Left ventricle myocardium inferior (tissue), 1 donor: Measurements from ENCODE around the gene SRP68. TPM values are rescaled to one million over a fixed set of nuclear protein-coding genes. Genes with fewer than 3 reads are reported as not detected.
"Not testable (repeated sequence)": the region's sequence is repeated elsewhere in the genome, so short reads cannot be mapped to it uniquely, and the experiment has no call there.

Experiments
- DNase-seq: peaks from one replicate; pipeline ENCODE4 v3.0.0-alpha.2; 2020
- H3K27ac ChIP-seq: fragments of 200-600 bp; replicated peaks from 2 replicates; pipeline ENCODE4 v1.8.0; 2021
- H3K27me3 ChIP-seq: fragments of 200-600 bp; 2 replicates; pipeline ENCODE4 v1.8.0; 2021; ENCODE audit warnings: low read depth
- H3K36me3 ChIP-seq: fragments of 200-600 bp; 2 replicates; pipeline ENCODE4 v1.8.0; 2021
- H3K4me1 ChIP-seq: fragments of 200-600 bp; 2 replicates; pipeline ENCODE4 v1.8.0; 2021
- H3K4me3 ChIP-seq: fragments of 200-600 bp; 2 replicates; pipeline ENCODE4 v1.8.0; 2021; ENCODE audit warnings: mild to moderate bottlenecking, moderate library complexity
- H3K9me3 ChIP-seq: fragments of 200-600 bp; replicated peaks from 2 replicates; pipeline ENCODE4 v1.8.0; 2021
- CTCF ChIP-seq: fragments of 200-600 bp; IDR thresholded peaks from 2 replicates; pipeline ENCODE4 v1.8.0; 2021; ENCODE audit warnings: antibody characterized with exemption, mild to moderate bottlenecking, borderline replicate concordance
- intact Hi-C: fragments of 100-400 bp; cut with micrococcal nuclease; formaldehyde crosslinking; loops from one replicate; pipeline ENCODE4 v1.11.0; 2022
- total RNA-seq: library from RNA; stranded (reverse); fragmentation: NEBNext Ultra II Directional; extraction: Animal tissue kit (Norgen Biotek cat#: 25700); gene quantifications from one replicate; pipeline ENCODE4 v1.2.1, GENCODE V29; 2021
- donor health status: DM: no; HTN: yes; CAD: no; lungs with severe emphysema.

Gene SRP68
- total RNA-seq, 1 donor from 2014 or later, result 57.4 TPM

- Histone ChIP-seq H3K4me1 (peaks cover 75% of the 10 kb centered on the region), H3K9me3 (no peaks in the 10 kb centered on the region), H3K27me3 (peaks cover 64% of the 10 kb centered on the region), H3K4me3 (peak within 1 kb of the TSS; percentile 40), H3K36me3 (peaks cover 2% of the 10 kb centered on the region), H3K27ac (no peak within 1 kb of the TSS)
- no peak for DNase-seq
- intact Hi-C loops, result no loop called here
- no peak for TF ChIP-seq CTCF
Observed at GRCh38 chr17:76074390-76075363, 2.4 kb upstream of the SRP68 start, which contains the start of gene GALR2. Gene GALR2, plus strand, starts transcription at chr17:76074781. Its CDS starts 103 bp downstream, at chr17:76074884.

DNA sequence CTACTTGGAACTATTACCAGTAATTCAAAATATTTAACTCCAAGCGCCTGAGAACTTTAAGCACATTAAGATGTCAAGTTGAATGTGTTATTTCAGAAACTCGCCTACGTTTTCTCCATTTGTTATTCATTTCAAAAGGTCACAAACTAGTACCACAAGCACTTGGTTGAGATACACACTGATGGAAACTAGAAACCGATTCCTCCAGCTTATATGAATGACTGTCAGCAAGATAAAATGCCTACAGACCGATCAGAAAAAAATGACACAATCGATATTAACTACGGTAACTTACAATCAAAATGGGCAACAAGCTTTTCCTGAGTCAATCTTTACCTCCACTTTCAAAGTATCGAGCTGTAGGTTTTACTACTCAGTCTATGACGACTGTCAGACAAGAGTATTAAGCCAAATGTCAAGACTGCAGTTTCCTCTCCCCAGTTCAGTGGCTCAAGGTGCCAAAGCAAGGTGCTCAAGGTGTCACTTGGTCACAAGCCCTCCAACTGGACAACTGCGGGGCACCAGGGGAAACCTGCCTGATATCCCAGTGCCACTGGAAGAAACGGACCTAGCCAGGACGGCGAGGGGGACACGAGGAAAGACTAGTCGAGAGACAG, 678 bp downstream of the SRP68 start:
- intact Hi-C loops, result no loop called here
- Histone ChIP-seq H3K9me3 (no peaks in the 10 kb centered on the region), H3K27ac (peak overlapping the region; percentile 83), H3K4me3 (peak overlapping the region; percentile 92), H3K27me3 (peaks cover 33% of the 10 kb centered on the region), H3K36me3 (peaks cover 33% of the 10 kb centered on the region), H3K4me1 (peaks cover 70% of the 10 kb centered on the region)
- DNase-seq, result no peak
- no peak for TF ChIP-seq CTCF

DNA sequence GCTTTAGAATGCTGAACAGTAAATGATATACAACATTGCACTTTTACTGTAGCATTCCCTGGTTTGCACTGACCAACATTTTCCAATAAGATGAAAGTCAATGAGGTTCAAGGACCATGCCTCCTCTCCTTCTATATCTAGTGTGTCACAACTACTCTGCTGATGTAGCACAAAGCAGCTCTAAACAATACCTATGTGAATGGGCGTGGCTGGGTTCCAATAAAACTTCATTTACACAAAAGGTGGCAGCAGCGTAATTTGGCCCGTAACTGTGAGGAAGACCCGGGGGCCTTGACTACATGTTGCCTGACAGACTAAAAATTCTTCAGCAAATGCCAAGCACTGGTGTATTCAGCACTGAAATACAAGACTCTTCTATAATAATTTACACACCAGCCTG, 6.5 kb downstream of the SRP68 start:
- no peaks in the 10 kb centered on the region for H3K9me3 ChIP-seq
- no peak overlapping the region for H3K27ac ChIP-seq
- peaks cover 22% of the 10 kb centered on the region for H3K4me1 ChIP-seq
- H3K27me3 ChIP-seq, result no peaks in the 10 kb centered on the region
- intact Hi-C loops, result no loop called here
- no peak overlapping the region for H3K4me3 ChIP-seq
- no peak for DNase-seq
- TF ChIP-seq CTCF, result no peak
- peaks cover 88% of the 10 kb centered on the region for H3K36me3 ChIP-seq

DNA sequence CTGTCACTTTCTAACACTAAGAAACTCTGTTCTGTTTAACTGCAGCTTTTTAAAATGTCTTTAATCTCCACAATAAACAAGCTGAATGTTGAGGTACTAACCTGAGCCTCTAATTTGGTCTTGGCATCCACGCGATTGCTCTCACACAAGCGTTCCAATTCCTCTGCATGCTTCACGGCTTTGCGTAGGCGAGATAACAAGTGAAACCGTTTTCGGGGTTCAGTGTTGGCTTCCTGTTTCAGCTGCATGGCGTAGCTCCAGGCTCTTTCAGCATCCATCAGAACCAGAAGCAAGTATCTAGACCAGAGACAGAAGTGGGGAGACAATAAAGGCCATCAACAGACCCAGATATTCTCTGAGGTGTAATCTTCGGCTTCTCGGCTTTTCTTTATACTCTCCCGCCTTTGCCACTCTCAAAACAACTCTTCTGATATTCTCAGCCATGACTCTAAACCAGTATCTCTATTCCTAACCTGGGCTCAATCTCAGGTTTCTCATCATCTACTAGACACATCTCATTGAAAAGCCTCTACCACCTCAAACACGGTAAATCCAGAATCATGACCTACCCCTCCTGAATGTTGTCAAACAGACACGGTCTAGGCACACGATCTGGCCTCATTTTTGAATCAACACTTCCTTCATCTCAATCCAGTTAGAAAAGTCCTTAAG, 8.3 kb downstream of the SRP68 start:
- no peaks in the 10 kb centered on the region for H3K9me3 ChIP-seq
- no peak overlapping the region for H3K27ac ChIP-seq
- TF ChIP-seq CTCF, result no peak
- H3K36me3 ChIP-seq, result peaks cover 97% of the 10 kb centered on the region
- peaks cover 6% of the 10 kb centered on the region for H3K4me1 ChIP-seq
- H3K27me3 ChIP-seq, result no peaks in the 10 kb centered on the region
- intact Hi-C loops, result no loop called here
- no peak overlapping the region for H3K4me3 ChIP-seq
- DNase-seq, result no peak

DNA sequence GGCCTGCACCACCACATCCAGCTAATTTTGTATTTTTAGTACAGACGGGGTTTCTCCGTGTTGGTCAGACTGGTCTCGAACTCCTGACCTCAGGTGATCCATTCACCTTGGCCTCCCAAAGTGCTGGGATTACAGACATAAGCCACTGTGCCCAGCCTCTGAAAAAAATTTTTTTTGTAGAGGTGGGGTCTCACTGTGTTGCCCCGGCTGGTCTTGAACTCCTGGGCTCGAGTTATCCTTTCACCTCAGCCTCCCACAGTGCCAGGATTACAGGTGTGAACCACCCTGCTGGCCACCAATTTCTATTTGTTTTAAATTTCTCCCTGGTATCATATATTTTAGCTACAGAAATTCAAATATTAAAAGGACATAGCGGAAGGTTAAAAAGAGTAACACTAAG, 14.1 kb downstream of the SRP68 start:
- H3K36me3 ChIP-seq, result peaks cover 96% of the 10 kb centered on the region
- DNase-seq, H3K27me3 ChIP-seq, H3K4me1 ChIP-seq, H3K9me3 ChIP-seq, intact Hi-C loops, H3K4me3 ChIP-seq, H3K27ac ChIP-seq: not testable (repeated sequence)
